ENCODE measurements around the gene SH3RF2. TPM values are rescaled to one million over a fixed set of nuclear protein-coding genes. Genes with fewer than 3 reads are reported as not detected.
A peak's percentile ranks its signal among the peaks of the same experiment; 100 is the strongest.

SH3RF2 gene
- total and polyA plus RNA-seq, 9 of the 15 experiments (the other 6 are each of a cell fraction or from before 2014, with no cell fraction given) = 0.05 TPM; not detected in 8

GRCh38 chr5:145887976-145888574 lies 48.3 kb upstream of the SH3RF2 start (continued):
- TF ChIP-seq TSC22D4 (tag; IDR thresholded peaks at IDR 0.05) = no peak
- no peak for TF ChIP-seq XRCC5 (IDR thresholded peaks at IDR 0.05; ENCODE audit: low read depth, low read length)
- peak; percentile 1; the same call in 1 of the 2 replicates for TF ChIP-seq ZNF512 (tag; IDR thresholded peaks at IDR 0.05)
- peak; percentile 80 to 88 for TF ChIP-seq RAD21 (CRISPR knock-in tag; conservative IDR thresholded peaks at IDR 0.05 in 1 of 2, IDR thresholded peaks at IDR 0.05 in 1 of 2)
- peak; percentile 76; the same call in 1 of the 2 replicates for TF ChIP-seq REST (IDR thresholded peaks at IDR 0.05; ENCODE audit: borderline replicate concordance)
- no peak for TF ChIP-seq REST (CRISPR knock-in tag; IDR thresholded peaks at IDR 0.05; ENCODE audit: low read depth)
- TF ChIP-seq ESRRB (CRISPR knock-in tag; IDR thresholded peaks at IDR 0.05; ENCODE audit: borderline replicate concordance) = no peak
- TF ChIP-seq PBX2 (CRISPR knock-in tag; IDR thresholded peaks at IDR 0.05; ENCODE audit: low read depth) = no peak
- TF ChIP-seq PBX2 (tag; conservative IDR thresholded peaks at IDR 0.05; ENCODE audit: low read depth) = no peak
- peak; percentile 64 for TF ChIP-seq DEAF1 (CRISPR knock-in tag; IDR thresholded peaks at IDR 0.05)
- no peak for TF ChIP-seq BRD4 (IDR thresholded peaks at IDR 0.05)
- no peak for TF ChIP-seq NFE2L1 (tag; IDR thresholded peaks at IDR 0.05; ENCODE audit: borderline replicate concordance, low read depth)
- peak in 1 of 2 experiments; percentile 36; a peak in 1 of 4 replicates for TF ChIP-seq TEAD1 (CRISPR knock-in tag; IDR thresholded peaks at IDR 0.05)

Measured in K562 (cell line).